ENCODE results near the gene GPR42.
A peak's percentile ranks its signal among the peaks of the same experiment; 100 is the strongest.
"Not testable (repeated sequence)": the region's sequence is repeated elsewhere in the genome, so short reads cannot be mapped to it uniquely, and the experiment has no call there.

GPR42 gene

DNA sequence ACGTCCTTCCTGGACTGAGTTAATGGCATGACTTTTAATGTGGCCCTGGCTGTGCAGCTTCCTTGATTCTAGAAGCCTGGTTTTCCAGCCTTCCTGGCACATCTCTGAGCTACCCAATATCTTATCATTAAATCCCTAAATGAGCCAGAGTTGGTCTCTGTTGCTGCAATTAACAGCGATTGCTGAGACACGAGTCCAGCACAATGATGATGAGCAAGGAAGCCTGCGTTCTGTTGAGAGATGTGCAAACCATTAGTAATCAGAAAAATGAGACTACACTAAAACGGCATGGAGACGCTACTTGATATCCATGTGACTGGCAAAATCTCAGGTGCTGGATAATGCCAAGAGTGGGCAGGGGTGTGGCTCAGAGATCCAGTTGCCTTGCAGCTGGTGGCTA lies 26.2 kb downstream of the GPR42 start:
- DNase-seq, result peak; percentile 20

DNA sequence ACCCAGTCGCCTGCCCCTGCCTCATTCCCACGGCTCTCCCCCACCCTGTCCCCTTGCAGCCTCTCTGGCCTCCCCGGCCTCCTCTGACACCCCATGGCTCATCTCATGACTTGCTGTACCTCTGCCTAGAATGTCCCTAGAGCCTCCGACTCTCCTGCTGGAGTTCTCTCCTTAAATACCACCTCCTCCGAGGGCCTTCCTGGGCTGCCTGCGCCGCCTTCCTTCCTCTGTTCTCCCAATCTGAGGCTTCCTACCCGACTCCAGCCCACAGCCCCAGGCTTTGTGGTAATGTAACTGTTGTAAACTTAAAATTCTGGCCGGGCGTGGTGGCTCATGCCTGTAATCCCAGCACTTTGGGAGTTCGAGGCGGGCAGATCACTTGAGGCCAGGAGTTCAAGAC lies 27.7 kb downstream of the GPR42 start:
- DNase-seq, result no peak

DNA sequence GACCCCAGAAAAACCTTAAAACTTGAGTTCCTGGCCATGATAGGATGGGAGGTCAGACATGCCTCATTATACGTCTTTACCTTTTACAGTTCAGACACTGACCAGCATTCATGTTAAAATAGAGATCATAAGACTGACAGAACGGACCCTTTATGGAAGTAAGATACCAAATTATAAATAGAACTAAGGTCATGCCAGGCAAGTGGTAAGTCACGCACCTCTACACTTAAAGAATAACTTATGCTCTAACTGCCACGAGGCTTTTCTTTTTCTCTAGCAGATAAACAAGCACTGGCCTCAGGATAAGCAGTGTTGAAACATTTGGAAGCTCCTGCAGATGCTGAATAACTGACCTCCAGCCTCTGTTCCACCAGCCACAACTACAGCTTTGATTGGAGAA lies 28.4 kb downstream of the GPR42 start:
- DNase-seq, result no peak

DNA sequence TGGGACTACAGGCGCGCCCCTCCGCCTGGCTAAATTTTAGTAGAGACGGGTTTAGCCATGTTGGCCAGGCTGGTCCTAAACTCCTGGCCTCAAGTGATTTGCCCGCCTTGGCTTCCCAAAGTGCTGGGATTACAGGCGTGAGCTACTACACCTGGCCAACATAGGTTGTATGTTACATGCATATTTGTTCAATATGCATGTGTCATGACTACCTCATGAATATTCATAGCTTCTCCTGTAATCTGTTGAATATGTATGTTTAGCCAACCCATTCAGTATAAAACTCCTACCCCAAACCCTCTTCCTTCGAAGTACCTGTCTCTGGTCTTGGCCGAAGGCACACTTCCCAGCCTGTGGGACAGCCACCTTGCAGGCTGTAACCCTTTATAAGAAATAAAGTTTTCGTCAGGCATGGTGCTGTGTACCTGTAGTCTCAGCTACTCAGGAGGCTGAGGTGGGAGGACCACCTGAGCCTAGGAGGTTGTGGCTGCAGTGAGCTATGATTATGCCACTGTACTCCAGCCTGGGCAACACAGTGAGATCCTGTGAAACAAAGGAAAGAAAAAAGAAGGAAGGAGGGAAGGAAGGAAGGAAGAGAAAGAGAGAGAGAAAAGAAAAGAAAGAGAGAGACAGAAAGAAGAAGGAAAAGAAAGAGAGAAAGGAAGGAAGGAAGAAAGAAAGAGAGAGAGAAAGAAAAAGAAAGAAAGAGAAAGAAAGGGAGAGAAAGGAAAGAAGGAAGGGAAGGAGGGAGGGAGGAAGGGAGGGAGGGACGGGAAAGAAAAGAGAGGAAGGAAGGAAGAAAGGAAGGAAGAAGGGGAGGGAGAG lies 29.3 kb downstream of the GPR42 start:
- DNase-seq, result no peak

GRCh38 chr19:35400773-35401100 lies 29.9 kb downstream of the GPR42 start:
- no peak for DNase-seq

DNA sequence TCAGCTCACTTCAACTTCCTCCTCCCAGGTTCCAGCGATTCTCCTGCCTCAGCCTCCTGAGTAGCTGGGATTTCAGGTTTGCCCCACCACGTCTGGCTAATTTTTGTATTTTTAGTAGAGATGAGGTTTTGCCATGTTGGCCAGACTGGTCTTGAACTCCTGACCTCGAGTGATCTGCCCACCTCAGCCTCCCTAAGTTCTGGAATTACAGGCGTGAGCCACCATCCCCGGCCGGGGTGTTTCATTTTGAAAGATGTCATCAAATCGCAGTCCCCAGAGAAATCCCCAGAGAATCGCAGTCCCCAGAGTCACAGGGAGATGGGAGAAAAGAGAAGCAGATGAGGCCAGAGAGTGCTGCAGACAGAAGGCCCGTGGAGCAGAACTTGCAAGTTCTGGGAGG lies 30.5 kb downstream of the GPR42 start:
- not testable (repeated sequence) for DNase-seq

- no peak for DNase-seq
Measured at GRCh38 chr19:35403116-35403760, 32.4 kb downstream of the GPR42 start.

GRCh38 chr19:35404879-35405622 lies 34.2 kb downstream of the GPR42 start:
- peak; percentile 81 for DNase-seq

DNA sequence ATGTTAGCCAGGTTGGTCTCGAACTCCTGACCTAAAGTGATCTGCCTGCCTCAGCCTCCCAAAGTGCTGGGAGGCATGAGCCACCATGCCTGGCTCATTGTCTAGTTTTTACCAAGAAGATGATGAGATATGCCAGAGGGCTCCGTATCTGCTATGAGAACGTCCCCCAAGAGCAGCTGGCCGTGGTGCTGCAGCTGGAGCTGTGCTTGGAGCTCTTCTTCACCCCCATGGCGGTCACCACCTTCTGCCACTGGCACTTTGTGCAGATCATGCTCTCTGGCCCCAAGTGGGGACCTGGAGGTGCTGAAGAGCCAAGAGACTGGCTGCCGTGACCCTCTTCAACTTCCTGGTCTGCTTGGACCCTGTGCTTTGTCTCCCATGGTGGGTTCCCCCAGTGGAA lies 36.8 kb downstream of the GPR42 start:
- DNase-seq, result no peak

DNA sequence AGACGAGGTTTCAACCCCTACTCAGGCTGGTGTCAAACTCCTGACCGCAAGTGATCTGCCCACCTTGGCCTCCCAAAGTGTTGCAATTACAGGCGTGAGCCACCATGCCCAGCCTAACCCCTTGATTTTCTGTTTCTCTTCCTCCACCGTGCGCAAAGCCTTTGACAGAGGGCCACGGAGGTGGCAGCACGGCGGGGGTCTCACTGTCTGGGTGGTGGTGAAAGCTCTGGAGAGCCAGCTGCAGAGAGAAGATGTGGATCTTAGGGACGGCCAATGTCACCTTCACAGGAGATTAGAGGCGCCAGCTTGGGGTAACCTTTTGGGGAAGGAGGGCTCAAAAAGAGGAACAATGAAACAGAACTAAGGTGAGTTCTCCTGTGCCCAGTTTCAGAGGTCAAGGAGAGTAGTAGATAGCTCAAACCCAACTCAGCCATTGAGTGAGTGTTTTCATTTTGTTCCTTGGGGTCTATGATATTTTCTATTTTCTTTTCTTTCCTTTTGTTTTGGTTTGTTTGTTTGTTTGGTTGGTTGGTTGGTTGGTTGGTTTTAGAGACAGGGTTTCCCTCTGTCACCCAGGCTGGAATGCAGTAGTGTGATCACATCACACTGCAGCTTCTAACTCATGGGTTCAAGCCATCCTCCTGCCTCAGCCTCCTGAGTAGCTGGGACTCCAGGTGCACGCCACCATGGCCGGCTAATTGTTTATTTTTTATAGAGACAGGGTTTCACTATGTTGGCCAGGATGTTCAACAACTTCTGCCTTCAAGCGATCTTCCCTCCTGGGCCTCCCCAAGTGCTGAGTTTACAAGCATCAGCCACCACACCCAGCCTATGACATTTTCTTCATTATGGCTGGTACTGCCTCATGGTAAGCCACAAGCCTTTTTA lies 37.7 kb downstream of the GPR42 start:
- DNase-seq, result peak; percentile 12

- peak; percentile 28 for DNase-seq
Measured at GRCh38 chr19:35409191-35409590, 38.3 kb downstream of the GPR42 start.

- DNase-seq, result no peak
Measured at GRCh38 chr19:35410487-35410886, 39.6 kb downstream of the GPR42 start.

DNA sequence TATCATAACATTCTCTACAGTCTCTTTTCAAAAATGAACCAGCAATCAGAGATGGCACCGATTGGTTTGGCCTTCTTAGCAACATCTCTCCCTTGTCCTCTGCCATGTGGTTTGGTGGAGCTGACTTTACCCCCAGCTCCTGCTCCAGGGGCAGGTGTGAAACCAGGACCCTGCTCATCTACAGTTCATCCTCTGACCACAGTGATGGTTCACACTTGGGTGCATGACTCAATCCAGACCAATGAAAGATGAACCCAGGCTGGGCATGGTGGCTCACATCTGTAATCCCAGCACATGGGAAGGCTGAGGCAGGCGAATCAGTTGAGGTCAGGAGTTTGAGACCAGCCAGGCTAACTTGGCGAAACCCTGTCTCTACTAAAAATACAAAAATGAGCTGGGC lies 43.6 kb downstream of the GPR42 start:
- DNase-seq, result no peak

DNA sequence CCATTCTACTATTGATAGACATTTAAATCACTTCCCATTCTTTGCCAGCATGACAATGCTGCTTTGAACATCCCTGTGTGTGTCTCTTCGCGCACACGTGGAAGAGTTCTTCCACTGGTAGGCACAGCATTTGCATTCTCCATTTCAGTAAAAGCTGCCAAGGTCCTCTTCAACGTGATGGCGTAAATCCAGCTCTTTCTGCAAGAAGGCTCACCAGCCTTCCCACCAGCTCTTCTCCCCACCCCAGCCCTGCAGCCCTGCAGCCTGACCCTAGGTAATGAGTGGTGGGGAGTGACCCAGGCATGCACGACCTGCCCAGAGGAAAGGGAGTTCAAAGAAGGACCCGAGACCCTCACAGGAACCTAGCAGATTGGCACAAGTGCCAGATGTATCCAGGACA lies 45.5 kb downstream of the GPR42 start:
- DNase-seq, result no peak

DNA sequence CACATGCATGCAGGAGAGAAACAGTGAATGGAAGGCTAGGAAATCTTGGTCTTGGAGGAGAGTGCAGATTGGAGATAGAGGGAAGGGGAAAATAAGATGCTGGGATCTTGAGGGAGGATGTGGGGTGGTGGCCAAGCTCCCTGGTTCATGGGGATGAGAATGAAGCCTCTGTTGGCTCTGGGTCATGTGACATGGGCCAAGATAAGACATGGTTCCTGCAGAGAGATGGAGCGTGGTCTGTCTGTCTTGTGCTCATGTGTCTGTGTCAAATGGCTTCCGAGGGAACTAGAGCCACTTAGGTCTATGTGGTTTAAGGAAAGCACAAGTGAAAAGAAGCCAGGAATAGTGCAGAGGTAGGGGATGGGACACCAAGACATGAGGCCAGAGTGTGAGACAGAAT lies 46.4 kb downstream of the GPR42 start:
- no peak for DNase-seq

GRCh38 chr19:35417713-35418534 lies 47.1 kb downstream of the GPR42 start:
- DNase-seq, result no peak

DNA sequence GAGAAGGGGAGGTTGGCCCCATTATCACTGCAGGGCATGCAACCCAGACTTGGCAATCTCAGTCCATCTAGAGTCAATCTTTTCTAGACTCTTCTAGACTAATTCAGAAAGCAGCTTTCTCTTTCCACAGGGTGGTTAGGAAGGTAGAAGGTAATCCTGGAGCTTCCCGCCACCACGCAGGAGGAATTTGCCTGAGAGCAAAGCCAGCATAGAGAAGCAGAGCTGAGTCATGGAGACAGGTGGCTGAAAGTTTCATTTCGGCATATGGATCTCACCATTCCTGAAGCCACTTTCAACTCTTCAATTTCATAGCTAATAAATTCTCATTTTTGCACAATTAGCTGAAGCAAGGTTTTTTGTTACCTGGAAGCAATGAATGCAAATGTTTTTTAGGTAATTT lies 48.2 kb downstream of the GPR42 start:
- DNase-seq, result no peak

DNA sequence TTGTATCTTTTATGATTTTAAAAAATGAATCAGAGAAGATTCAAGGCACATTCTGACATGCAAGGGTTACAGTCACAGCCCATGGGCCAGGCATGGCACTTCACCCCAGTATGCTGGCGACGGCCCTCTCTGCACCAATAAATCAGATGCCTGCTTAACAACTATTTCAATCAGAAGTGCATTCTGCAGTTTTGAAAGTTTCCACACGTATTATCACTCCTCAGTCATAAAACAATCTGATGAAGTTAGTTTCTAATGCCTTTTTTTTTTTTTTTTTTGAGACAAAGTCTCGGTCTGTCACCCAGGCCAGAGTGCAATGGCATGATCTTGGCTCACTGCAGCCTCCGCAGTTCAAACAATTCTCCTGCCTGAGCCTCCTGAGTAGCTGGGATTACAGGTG lies 48.9 kb downstream of the GPR42 start:
- no peak for DNase-seq

GRCh38 chr19:35421362-35421761 lies 50.5 kb downstream of the GPR42 start:
- no peak for DNase-seq
